HCT116 (cell line): ENCODE measurements around the gene ZDHHC19. TPM values are rescaled to one million over a fixed set of nuclear protein-coding genes. Genes with fewer than 3 reads are reported as not detected.

Experiments
- ATAC-seq: fragments of 200-7000 bp; cut with Tn5 transposase; 2 replicates; pipeline ENCODE4 v1.9.1; 2020; ENCODE audit warnings: mild to moderate bottlenecking, moderate library complexity
- BruUV-seq: library from RNA; stranded (reverse); fragments of 400-500 nt; replicated peaks from 2 replicates; lab custom pipeline; 2021; lab: Mats Ljungman, UMichigan
- CTCF ChIA-PET: fragments of 300-600 bp; sonication (Branson Sonifier 250); formaldehyde crosslinking; loops from one replicate; lab custom pipeline; 2021; ENCODE audit warnings: antibody characterized with exemption; lab: Charles Lee
- POLR2A ChIA-PET: fragments of 300-600, 350-600 bp; sonication (Branson Sonifier 250); formaldehyde crosslinking; loops from one replicate; lab custom pipeline; 2021; ENCODE audit warnings: antibody characterized with exemption; lab: Charles Lee
- RAD21 ChIA-PET, 2 experiments: fragments of 300-600 bp; sonication (Branson Sonifier 250); formaldehyde crosslinking; loops; one replicate each; lab custom pipeline; 2023; ENCODE audit warnings: low total read pairs in 2 of 2; ENCODE audit not compliant: uncharacterized antibody in 2 of 2, unreplicated experiment in 2 of 2, low non-redundant PET in 1 of 2; lab: Charles Lee
- DNase-seq: peaks from one replicate; pipeline ENCODE4 v3.0.0-alpha.2; 2010; ENCODE audit warnings: low read depth, low spot score
- H2AFZ ChIP-seq: fragments of 200-600 bp; shearing (Covaris generic), sonication (generic); 2 replicates; pipeline ENCODE4 v1.6.1; 2017; ENCODE audit warnings: low read depth, mixed run types, mixed read lengths, antibody characterized with exemption, low read length; ENCODE audit not compliant: poor library complexity, severe bottlenecking
- H3K27ac ChIP-seq: 2 replicates; pipeline ENCODE4 v1.5.1; 2012; ENCODE audit warnings: low read depth, low read length
- H3K27me3 ChIP-seq: fragments of 200-600 bp; sonication (generic); 2 replicates; pipeline ENCODE4 v1.6.1; 2016; ENCODE audit warnings: mixed run types, low read length, mixed read lengths; ENCODE audit not compliant: insufficient read depth
- H3K36me3 ChIP-seq, 2 experiments: fragments of 200-500 bp in 1 of 2; fragments of 200-600 bp in 1 of 2; sonication (Bioruptor generic) in 1 of 2; sonication (generic) in 1 of 2; 2 replicates each; pipeline versions ENCODE4 v1.5.1 to v1.6.1; 2014 to 2016; ENCODE audit warnings: low read length in 2 of 2, inconsistent platforms in 1 of 2, mixed read lengths in 1 of 2, mixed run types in 1 of 2; ENCODE audit not compliant: insufficient read depth in 2 of 2, control insufficient read depth in 1 of 2
- H3K4me1 ChIP-seq, 2 experiments: fragments of 200-600 bp in 1 of 2; sonication (generic) in 1 of 2; 2 replicates each; pipeline versions ENCODE4 v1.5.1 to v1.6.1; 2012 to 2017; ENCODE audit warnings: low read length in 2 of 2, inconsistent platforms in 1 of 2, mild to moderate bottlenecking in 1 of 2, mixed read lengths in 1 of 2, mixed run types in 1 of 2, moderate library complexity in 1 of 2; ENCODE audit not compliant: insufficient read depth in 2 of 2, control insufficient read depth in 1 of 2
- H3K4me2 ChIP-seq: fragments of 200-600 bp; sonication (generic); 2 replicates; pipeline ENCODE4 v1.6.1; 2017; ENCODE audit warnings: mixed run types, low read length, mixed read lengths
- H3K4me3 ChIP-seq, 2 experiments: fragments of 200-600 bp in 1 of 2; sonication (generic) in 1 of 2; replicated peaks in 1 of 2; 2 replicates each; pipeline ENCODE4 v1.5.1; 2011 to 2016; ENCODE audit warnings: low read length in 2 of 2, control low read depth in 1 of 2, low read depth in 1 of 2, mild to moderate bottlenecking in 1 of 2, mixed read lengths in 1 of 2, mixed run types in 1 of 2
- H3K79me2 ChIP-seq: fragments of 200-600 bp; sonication (generic); 2 replicates; pipeline ENCODE4 v1.6.1; 2017; ENCODE audit warnings: mild to moderate bottlenecking, mixed run types, low read length, moderate library complexity, mixed read lengths; ENCODE audit not compliant: insufficient read depth
- H3K9ac ChIP-seq: fragments of 200-600 bp; sonication (generic); 2 replicates; pipeline ENCODE4 v1.6.1; 2016; ENCODE audit warnings: low read length, mixed read lengths
- H3K9me2 ChIP-seq: fragments of 200-600 bp; sonication (generic), shearing (Covaris generic); 2 replicates; pipeline ENCODE4 v1.6.1; 2017; ENCODE audit warnings: mixed run types, mild to moderate bottlenecking, moderate library complexity; ENCODE audit not compliant: insufficient read depth
- H3K9me3 ChIP-seq, 2 experiments: fragments of 200-500 bp in 1 of 2; fragments of 200-600 bp in 1 of 2; sonication (Bioruptor generic) in 1 of 2; sonication (generic) in 1 of 2; 2 replicates each; pipeline ENCODE4 v1.6.1; 2014 to 2017; ENCODE audit warnings: low read length in 2 of 2, mixed read lengths in 2 of 2, inconsistent platforms in 1 of 2, low read depth in 1 of 2, mild to moderate bottlenecking in 1 of 2, mixed run types in 1 of 2, moderate library complexity in 1 of 2; ENCODE audit not compliant: control insufficient read depth in 1 of 2, insufficient read depth in 1 of 2
- H4K20me1 ChIP-seq: fragments of 200-600 bp; sonication (generic), shearing (Covaris generic); 2 replicates; pipeline ENCODE4 v1.6.1; 2017; ENCODE audit warnings: mixed run types, mild to moderate bottlenecking, moderate library complexity; ENCODE audit not compliant: insufficient read depth
- ATF3 ChIP-seq: IDR thresholded peaks from 2 replicates; pipeline ENCODE4 v1.6.1; 2012
- CEBPB ChIP-seq: IDR thresholded peaks from 2 replicates; pipeline ENCODE4 v1.6.1; 2012; ENCODE audit warnings: low read depth
- EGR1 ChIP-seq: IDR thresholded peaks from 2 replicates; pipeline ENCODE4 v1.6.1; 2012; ENCODE audit warnings: low read depth
- MAX ChIP-seq: IDR thresholded peaks from 2 replicates; pipeline ENCODE4 v1.6.1; 2012
- POLR2A ChIP-seq: IDR thresholded peaks from 2 replicates; pipeline ENCODE4 v1.7.0; 2011; ENCODE audit warnings: borderline replicate concordance; ENCODE audit not compliant: insufficient read depth, insufficient read length; ENCODE audit errors: extremely low read depth
- POLR2AphosphoS5 ChIP-seq: IDR thresholded peaks from 2 replicates; pipeline ENCODE4 v1.6.1; 2011; ENCODE audit warnings: mild to moderate bottlenecking, low read depth, low read length, moderate library complexity
- RAD21 ChIP-seq: IDR thresholded peaks from 2 replicates; pipeline ENCODE4 v1.6.1; 2012; ENCODE audit warnings: low read depth, mild to moderate bottlenecking
- SIN3A ChIP-seq: IDR thresholded peaks from 2 replicates; pipeline ENCODE4 v1.6.1; 2012; ENCODE audit warnings: low read depth
- SP1 ChIP-seq: IDR thresholded peaks from 2 replicates; pipeline ENCODE4 v1.6.1; 2012; ENCODE audit warnings: low read depth
- SRF ChIP-seq: IDR thresholded peaks from 2 replicates; pipeline ENCODE4 v1.6.1; 2012; ENCODE audit warnings: low read depth
- YY1 ChIP-seq: IDR thresholded peaks from 2 replicates; pipeline ENCODE4 v1.6.1; 2011; ENCODE audit warnings: low read length, low read depth, moderate library complexity, mild to moderate bottlenecking; ENCODE audit not compliant: insufficient replicate concordance; ENCODE audit errors: extremely low read depth
- intact Hi-C: fragments of 100-400 bp; cut with micrococcal nuclease; formaldehyde crosslinking; loops from 2 replicates; pipeline ENCODE4 v1.10.0; 2022
- total RNA-seq: library from RNA; stranded (reverse); gene quantifications from one replicate; pipeline ENCODE4 v1.2.1, GENCODE V29; 2021; ENCODE audit not compliant: unreplicated experiment

The ZDHHC19 gene
- total RNA-seq, 1 experiment from 2014 or later: not detected

- no peak overlapping the region for H3K9ac ChIP-seq
- H3K4me2 ChIP-seq: no peak overlapping the region
- ChIA-PET RAD21 (no interaction called here), POLR2A (no interaction called here), CTCF (no interaction called here)
- H2AFZ ChIP-seq: no peak overlapping the region
- no peak overlapping the region for H3K27ac ChIP-seq
- no peaks in the 10 kb centered on the region for H3K9me3 ChIP-seq
- no peak for ATAC-seq
- H3K36me3 ChIP-seq: no peaks in the 10 kb centered on the region
- H3K79me2 ChIP-seq: no peaks in the 10 kb centered on the region
- no peaks in the 10 kb centered on the region for H4K20me1 ChIP-seq
- H3K27me3 ChIP-seq: no peaks in the 10 kb centered on the region
- intact Hi-C loops: no loop called here
- no TSS peak for BruUV-seq
- no peaks in the 10 kb centered on the region for H3K9me2 ChIP-seq
- no peak for DNase-seq
- H3K4me3 ChIP-seq: no peak overlapping the region
- TF ChIP-seq CEBPB (no peak), SRF (no peak), POLR2AphosphoS5 (no peak), POLR2A (no peak), RAD21 (no peak), EGR1 (no peak), YY1 (no peak), SP1 (no peak), ATF3 (no peak), SIN3A (no peak), MAX (no peak)
- H3K4me1 ChIP-seq: no peaks in the 10 kb centered on the region; a peak in 1 of 4 replicates
Observed at GRCh38 chr3:196193736-196194541, 17.3 kb downstream of the ZDHHC19 start.
